HuH-7 (cell line): ENCODE results near the gene LONP1.
"Not testable (repeated sequence)": the region's sequence is repeated elsewhere in the genome, so short reads cannot be mapped to it uniquely, and the experiment has no call there.

Experiments used
- DNase-seq: peaks from one replicate; pipeline ENCODE4 v3.0.0; 2011; ENCODE audit warnings: low spot score

LONP1 gene, protein sequence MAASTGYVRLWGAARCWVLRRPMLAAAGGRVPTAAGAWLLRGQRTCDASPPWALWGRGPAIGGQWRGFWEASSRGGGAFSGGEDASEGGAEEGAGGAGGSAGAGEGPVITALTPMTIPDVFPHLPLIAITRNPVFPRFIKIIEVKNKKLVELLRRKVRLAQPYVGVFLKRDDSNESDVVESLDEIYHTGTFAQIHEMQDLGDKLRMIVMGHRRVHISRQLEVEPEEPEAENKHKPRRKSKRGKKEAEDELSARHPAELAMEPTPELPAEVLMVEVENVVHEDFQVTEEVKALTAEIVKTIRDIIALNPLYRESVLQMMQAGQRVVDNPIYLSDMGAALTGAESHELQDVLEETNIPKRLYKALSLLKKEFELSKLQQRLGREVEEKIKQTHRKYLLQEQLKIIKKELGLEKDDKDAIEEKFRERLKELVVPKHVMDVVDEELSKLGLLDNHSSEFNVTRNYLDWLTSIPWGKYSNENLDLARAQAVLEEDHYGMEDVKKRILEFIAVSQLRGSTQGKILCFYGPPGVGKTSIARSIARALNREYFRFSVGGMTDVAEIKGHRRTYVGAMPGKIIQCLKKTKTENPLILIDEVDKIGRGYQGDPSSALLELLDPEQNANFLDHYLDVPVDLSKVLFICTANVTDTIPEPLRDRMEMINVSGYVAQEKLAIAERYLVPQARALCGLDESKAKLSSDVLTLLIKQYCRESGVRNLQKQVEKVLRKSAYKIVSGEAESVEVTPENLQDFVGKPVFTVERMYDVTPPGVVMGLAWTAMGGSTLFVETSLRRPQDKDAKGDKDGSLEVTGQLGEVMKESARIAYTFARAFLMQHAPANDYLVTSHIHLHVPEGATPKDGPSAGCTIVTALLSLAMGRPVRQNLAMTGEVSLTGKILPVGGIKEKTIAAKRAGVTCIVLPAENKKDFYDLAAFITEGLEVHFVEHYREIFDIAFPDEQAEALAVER

GRCh38 chr19:5719961-5720790 is at the start of gene LONP1, which contains the start of gene CATSPERD:
Gene LONP1, minus strand, starts transcription at chr19:5720146. Its CDS starts 14 bp downstream, at chr19:5720132.
Gene CATSPERD, plus strand, starts transcription at chr19:5720637. Its CDS starts 101 bp downstream, at chr19:5720738.
- peak; percentile 93 for DNase-seq

- DNase-seq, result no peak
Measured at GRCh38 chr19:5767949-5768348, 48.0 kb upstream of the LONP1 start.

DNA sequence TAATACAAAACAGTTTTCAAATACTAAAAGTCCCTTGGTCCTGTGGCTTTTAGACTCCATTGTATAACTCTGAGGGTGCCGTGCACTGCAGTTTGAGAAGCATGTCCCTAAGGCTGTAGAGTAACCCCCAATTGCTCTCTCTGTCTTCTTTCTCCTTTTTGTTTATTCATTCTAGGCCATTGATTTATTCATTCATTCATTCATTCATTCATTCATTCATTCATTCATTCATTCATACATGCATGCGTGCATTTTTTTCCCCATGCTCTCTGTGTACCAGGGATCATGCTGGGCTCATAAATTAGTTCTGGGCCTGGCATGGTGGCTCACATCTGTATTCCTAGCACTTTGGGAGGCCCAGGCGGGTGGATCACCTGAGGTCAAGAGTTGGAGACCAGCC is 45.3 kb upstream of the LONP1 start:
- no peak for DNase-seq

- DNase-seq, result no peak
Measured at GRCh38 chr19:5762608-5763217, 42.8 kb upstream of the LONP1 start.

DNA sequence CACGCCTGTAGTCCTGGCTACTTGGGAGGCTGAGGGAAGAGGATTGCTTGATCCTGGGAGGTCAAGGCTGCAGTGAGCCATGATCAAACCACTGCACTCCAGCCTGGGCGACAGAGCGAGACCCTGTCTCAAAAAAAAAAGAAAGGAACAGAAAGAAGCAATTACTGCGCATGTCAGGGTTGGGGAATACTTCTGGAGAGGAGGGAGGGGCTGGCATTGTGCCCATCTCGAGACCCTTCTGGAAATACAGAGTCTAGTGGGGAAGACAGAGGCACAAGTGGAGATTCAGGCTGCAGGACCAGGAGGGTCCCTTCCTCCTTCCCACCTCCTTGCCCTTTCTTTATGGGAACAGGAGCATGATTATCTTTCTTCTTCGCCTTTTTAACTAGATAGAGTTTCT is 33.8 kb upstream of the LONP1 start:
- DNase-seq, result no peak

DNA sequence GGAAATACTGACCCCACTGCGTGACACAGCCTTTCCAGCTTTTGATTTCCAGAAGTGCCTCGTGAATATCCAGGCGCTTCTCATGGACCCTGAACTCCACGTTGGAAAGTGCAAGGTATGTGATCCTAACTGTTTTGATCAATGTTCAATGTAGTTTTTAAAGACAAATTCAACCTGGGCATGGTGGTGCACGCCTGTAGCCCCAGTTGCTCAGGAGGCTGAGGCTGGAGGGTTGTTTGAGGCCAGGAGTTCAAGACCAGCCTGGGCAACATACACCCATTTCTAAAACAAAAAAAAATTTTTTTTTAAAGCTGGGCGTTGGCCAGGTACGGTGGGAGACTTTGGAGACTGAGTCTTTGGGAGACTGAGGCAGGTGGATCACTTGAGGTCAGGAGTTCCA is 31.8 kb upstream of the LONP1 start:
- DNase-seq, result no peak

DNA sequence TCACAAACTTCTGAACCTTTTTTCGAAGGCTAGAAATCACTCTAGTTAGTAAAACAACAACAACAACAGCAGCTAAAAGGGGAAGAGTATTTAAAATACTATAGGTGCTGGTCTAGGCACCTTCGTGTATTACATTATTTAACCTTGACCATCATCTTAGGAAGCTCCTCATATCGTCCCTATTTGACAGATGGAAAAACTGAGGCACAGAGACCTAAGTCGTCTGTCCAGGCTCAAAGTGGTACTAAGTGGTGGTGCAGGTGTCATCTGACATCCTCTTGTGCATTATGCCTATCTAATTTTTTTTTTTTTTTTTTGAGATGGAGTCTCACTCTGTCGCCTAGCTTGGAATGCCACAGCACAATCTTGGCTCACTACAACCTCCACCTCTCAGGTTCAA is 29.6 kb upstream of the LONP1 start:
- no peak for DNase-seq

DNA sequence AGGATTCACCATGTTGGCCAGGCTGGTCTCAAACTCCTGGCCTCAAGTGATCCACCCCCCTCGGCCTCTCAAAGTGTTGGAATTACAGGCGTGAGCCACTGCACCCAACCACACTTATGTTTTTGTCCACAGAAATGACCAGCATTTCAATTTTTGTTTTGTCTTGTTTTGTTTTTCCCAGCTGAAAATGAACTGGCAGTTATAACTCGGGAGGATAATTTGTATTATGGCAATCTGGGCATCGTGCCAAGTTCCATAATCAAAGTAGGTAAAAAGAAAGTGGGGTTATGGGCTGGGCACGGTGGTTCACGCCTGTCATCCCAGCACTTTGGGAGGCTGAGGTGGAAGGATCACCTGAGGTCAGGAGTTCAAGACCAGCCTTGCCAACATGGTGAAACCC is 29.0 kb upstream of the LONP1 start:
- not testable (repeated sequence) for DNase-seq

DNA sequence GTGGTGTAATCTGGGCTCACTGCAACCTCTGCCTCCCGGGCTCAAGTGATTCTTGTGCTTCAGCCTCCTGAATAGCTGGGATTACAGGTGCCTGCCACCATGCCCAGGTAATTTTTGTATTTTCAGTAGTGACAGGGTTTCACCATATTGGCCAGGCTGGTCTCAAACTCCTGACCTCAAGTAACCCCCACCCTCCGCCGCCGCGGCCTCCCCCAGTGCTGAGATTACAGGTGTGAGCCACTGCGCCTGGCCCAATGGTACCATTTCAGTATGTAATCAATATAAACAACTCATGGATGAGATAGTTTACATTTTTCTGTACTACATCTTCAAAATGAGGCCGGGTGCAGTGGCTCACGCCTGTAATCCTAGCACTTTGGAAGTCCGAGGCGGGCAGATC is 25.1 kb upstream of the LONP1 start:
- DNase-seq, result not testable (repeated sequence)

DNA sequence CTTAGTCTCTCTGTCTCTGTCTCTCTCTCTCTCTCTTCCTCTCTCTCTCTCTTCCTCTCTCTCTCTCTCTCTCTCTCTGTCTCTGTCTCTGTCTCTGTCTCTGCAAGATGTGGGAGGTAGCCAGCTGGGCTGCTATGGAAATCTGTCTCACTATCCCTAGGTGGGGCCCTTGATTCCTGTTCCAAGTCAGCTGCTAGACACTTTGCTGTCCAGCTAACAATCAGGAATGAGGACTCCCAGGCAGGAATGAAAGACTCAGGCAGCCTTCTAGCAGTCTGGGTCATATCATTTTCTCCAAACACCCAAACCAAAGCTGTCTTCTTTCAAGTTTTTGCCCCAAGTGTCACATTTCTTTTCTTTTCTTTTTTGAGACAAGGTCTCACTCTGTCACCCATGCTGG is 23.7 kb upstream of the LONP1 start:
- no peak for DNase-seq

DNA sequence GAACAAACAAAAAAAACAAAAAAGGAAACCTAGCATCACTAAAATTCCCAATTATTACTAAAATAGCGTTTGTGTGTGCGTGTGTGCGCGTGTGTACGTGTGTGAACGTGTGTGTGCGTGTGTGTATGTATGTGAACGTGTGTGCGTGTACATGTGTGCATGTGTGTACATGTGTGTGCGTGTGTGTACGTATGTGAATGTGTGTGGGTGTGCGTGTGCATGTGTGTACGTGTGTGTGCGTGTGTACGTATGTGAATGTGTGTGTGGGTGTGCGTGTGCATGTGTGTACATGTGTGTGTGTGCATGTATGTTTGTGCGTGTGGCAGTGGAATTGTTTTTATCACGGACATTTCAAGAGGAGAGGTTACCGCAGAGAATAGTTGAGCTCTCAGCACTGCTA is 22.1 kb upstream of the LONP1 start:
- DNase-seq, result no peak

DNA sequence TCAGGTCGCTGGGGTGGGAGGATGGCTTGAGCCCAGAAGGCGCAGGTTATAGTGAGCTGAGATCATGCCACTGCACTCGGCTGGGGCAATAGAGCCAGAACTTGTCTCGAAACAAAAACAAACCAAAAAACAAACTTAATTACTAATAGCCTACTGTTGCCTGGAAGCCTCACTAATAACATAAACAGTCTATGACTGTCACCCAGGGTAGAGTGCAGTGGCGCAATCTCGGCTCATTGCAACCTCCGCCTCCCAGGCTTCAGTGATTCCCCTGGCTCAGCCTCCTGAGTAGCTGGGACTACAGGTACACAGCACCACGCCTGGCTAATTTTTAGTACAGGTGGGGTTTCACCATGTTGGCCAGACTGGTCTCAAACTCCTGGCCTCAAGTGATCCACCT is 18.5 kb upstream of the LONP1 start:
- no peak for DNase-seq

DNA sequence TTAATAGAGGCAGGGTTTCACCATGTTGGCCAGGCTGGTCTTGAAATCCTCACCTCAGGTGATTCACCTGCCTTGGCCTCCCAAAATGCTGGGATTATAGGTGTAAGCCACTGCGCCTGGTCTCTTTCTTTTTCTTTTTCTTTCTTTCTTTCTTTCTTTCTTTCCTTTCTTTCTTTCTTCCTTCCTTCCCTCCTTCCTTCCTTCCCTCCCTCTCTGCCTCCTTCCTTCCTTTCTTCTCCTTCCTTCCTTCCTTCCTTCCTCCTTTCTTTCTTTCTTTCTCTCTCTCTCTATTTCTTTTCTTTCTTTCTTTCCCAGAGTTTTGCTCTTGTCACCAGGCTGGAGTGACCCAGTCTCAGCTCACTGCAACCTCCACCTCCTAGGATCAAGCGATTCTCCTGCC is 13.2 kb upstream of the LONP1 start:
- not testable (repeated sequence) for DNase-seq

DNA sequence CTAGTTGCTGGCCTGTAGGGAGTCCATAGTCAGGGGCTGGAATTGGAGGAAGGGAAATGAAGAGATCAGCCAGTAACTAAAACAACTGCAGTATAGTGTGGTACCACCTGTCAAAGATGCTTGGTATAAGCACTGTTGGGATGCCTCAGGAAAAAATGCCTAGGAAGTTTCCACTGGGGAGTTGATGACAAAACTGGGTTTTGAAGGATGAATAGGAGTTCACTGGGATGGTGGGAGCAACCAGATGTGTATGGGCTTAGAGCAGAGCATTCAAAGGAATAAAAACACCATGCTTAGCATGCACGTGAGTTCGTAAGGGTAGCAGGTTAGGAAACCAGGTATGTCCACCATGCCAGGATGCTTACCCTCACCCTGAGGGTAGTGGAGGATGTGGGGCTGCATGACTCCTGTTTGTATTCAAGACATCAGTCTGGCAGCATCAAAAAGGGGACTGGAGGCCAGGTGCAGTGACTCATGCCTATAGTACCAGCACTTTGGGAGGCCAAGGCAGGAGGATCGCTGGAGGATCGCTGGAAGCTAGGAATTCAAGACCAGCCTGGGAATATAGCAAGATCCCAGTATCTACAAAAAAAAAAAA is 7.6 kb upstream of the LONP1 start:
- DNase-seq, result no peak

DNA sequence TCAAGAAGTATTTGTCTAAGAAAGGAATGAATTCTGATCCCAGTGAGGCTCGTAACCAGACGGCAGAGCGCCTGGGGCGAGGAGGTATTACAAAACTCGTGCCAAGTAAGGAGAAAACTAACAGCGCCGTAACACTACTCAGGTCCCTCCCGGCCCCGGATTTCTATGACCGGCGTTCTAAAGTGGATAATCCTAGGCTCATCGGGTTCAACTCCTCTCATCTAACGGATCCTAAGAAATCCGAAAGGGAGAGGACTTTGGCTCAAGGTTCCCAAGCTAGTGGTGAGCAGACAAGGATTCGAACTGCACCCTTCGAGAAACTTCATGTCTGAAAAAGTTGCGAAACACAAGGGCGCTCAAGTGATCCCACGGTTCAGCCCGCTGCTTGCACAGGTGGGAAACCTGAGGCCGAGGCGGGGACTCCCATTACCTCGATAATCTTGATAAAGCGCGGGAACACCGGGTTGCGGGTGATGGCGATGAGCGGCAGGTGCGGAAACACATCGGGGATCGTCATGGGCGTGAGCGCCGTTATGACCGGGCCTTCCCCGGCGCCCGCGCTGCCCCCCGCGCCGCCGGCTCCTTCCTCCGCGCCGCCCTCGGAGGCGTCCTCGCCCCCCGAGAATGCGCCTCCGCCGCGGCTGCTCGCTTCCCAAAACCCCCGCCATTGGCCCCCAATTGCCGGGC is 529 bp downstream of the LONP1 start:
- DNase-seq, result no peak

GRCh38 chr19:5718579-5719273 is 1.2 kb downstream of the LONP1 start:
- no peak for DNase-seq

DNA sequence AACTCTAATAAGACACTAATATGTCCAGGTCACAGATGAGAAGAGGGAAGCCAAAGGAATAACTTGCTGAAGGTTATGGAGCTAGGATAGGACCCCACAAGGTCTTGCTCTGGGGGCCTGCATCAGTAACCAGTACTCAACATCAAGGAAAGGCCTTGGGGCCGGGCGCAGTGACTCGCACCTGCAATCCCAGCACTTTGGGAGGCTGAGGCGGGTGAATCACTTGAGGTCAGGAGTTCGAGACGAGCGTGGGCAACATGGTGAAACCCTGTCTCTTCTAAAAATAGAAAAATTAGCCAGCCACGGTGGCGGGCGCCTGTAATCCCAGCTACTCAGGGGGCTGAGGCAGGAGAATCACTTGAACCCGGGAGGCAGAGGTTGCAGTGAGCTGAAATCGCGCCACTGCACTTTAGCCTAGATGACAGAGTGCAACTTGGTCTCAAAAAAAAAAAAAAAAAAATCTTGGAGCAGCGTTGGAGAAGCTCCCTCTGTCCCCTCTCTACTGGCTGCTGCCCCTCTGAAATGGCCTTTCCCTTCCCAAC is 1.8 kb downstream of the LONP1 start:
- DNase-seq, result no peak

- no peak for DNase-seq
Measured at GRCh38 chr19:5717215-5717935, 2.6 kb downstream of the LONP1 start.

- DNase-seq, result no peak
Measured at GRCh38 chr19:5714816-5715215, 5.1 kb downstream of the LONP1 start.
